Osteocyte (in vitro differentiated cells): Measurements from ENCODE around the gene SYNGR2. TPM values are rescaled to one million over a fixed set of nuclear protein-coding genes. Genes with fewer than 3 reads are reported as not detected.

Experiments
- DNase-seq: peaks from one replicate; pipeline ENCODE4 v3.0.0; 2021; ENCODE audit warnings: mixed read lengths; ENCODE audit not compliant: unreplicated experiment; ENCODE audit errors: extremely low spot score
- H3K27ac Mint-ChIP-seq: one replicate; pipeline ENCODE4 v1.8.0; 2021; ENCODE audit warnings: mild to moderate bottlenecking, mixed read lengths; ENCODE audit not compliant: unreplicated experiment
- H3K27me3 Mint-ChIP-seq: one replicate; pipeline ENCODE4 v1.8.0; 2021; ENCODE audit warnings: mixed read lengths; ENCODE audit not compliant: unreplicated experiment
- H3K36me3 Mint-ChIP-seq: one replicate; pipeline ENCODE4 v1.8.0; 2021; ENCODE audit warnings: mixed read lengths; ENCODE audit not compliant: unreplicated experiment
- H3K4me1 Mint-ChIP-seq: one replicate; pipeline ENCODE4 v1.8.0; 2021; ENCODE audit warnings: mixed read lengths; ENCODE audit not compliant: unreplicated experiment
- H3K4me3 Mint-ChIP-seq: one replicate; pipeline ENCODE4 v1.8.0; 2021; ENCODE audit warnings: mild to moderate bottlenecking, moderate library complexity, mixed read lengths; ENCODE audit not compliant: unreplicated experiment
- H3K9me3 Mint-ChIP-seq: one replicate; pipeline ENCODE4 v1.8.0; 2021; ENCODE audit warnings: mixed read lengths; ENCODE audit not compliant: unreplicated experiment
- long read RNA-seq: library from polyadenylated mRNA; unstranded; transcript quantifications from one replicate; pipeline ENCODE4 v2.0.0, GENCODE V29; 2021
- total RNA-seq: library from RNA; stranded (reverse); gene quantifications from 2 replicates; pipeline ENCODE4 v1.2.1, GENCODE V29; 2021
- TF ChIP-seq, protein P1 (sequence below): fragments of 200-600 bp; sonication (generic); IDR thresholded peaks from 2 replicates; pipeline ENCODE4 v1.5.0; 2021; ENCODE audit warnings: antibody characterized with exemption, mild to moderate bottlenecking, moderate library complexity

The SYNGR2 gene, protein sequence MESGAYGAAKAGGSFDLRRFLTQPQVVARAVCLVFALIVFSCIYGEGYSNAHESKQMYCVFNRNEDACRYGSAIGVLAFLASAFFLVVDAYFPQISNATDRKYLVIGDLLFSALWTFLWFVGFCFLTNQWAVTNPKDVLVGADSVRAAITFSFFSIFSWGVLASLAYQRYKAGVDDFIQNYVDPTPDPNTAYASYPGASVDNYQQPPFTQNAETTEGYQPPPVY
- total RNA-seq, result 43.2 and 48.6 TPM in 2 replicates
- long read RNA-seq, transcript SYNGR2-201 (4 exons, 2,325 nt), result major isoform, 34 of 38 reads
- long read RNA-seq, partial matches to known transcripts, result 0 of 38 reads
- long read RNA-seq, other reads (novel, unspliced or antisense), result 0 of 38 reads

DNA sequence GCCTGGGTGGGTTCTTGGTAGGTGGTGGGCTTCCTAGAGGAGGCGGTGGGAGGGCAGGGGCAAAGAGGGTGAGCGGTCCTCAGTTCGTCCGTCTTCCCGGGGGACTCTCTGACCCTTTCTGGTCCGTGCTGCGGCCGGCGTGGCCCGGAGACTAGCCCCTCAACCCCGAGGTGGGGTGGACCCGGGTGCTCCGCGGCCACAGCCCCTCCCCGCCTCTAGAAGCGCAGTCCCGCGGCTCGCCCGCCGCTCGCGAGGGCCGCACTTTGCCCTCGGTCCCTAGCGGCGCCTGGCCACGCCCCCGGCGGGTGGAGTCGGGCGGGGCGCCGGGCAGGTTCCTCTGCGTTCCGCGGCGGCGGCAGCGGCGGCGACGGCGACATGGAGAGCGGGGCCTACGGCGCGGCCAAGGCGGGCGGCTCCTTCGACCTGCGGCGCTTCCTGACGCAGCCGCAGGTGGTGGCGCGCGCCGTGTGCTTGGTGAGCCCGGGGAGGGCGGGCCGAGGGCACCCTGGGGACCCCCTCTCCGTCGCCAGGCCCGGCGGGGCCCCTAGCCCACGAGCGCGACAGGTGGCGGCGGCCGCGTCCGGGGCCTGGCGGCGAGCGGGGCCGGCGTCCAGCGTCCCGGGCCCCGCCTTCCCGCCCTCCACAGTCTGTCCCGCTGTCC lies at the start of gene SYNGR2:
TSS of gene SYNGR2 (plus strand) at position 340 of the 661 bp plus-strand sequence. CDS start at position 376, 36 bp downstream.
- H3K27ac Mint-ChIP-seq, result no peak within 1 kb of the TSS
- peaks cover 24% of the 10 kb centered on the region for H3K4me1 Mint-ChIP-seq
- H3K27me3 Mint-ChIP-seq, result no peaks in the 10 kb centered on the region
- H3K36me3 Mint-ChIP-seq, result no peaks in the 10 kb centered on the region
- H3K4me3 Mint-ChIP-seq, result peak within 1 kb of the TSS; percentile 74
- TF ChIP-seq, protein P1, sequence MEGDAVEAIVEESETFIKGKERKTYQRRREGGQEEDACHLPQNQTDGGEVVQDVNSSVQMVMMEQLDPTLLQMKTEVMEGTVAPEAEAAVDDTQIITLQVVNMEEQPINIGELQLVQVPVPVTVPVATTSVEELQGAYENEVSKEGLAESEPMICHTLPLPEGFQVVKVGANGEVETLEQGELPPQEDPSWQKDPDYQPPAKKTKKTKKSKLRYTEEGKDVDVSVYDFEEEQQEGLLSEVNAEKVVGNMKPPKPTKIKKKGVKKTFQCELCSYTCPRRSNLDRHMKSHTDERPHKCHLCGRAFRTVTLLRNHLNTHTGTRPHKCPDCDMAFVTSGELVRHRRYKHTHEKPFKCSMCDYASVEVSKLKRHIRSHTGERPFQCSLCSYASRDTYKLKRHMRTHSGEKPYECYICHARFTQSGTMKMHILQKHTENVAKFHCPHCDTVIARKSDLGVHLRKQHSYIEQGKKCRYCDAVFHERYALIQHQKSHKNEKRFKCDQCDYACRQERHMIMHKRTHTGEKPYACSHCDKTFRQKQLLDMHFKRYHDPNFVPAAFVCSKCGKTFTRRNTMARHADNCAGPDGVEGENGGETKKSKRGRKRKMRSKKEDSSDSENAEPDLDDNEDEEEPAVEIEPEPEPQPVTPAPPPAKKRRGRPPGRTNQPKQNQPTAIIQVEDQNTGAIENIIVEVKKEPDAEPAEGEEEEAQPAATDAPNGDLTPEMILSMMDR, result no peak
- no peaks in the 10 kb centered on the region for H3K9me3 Mint-ChIP-seq
- DNase-seq, result no peak

DNA sequence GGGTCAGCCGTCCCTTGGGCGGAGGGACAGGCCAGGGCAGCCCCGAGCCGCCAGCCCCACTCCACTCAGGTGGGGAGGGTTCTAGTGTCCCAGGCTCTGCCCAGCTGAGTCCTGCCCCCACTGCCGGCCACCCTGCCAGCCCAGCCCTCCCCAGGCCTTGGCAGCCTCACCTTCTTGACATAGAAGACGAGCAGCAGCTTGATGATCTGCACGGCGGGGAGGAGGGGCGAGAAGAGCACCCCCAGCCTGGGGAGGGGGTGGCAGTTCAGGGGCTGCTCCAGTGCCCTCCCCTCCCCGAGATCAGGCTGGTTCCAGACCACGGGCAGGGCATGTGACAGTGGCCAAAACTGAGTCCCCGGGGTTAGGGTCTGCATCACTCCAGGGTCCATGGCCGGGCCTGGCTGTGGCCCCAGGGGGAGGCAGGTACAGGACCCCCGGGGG lies 49.6 kb upstream of the SYNGR2 start:
- peaks cover 6% of the 10 kb centered on the region for H3K36me3 Mint-ChIP-seq
- H3K27ac Mint-ChIP-seq, result no peak overlapping the region
- no peaks in the 10 kb centered on the region for H3K27me3 Mint-ChIP-seq
- TF ChIP-seq, protein P1, result no peak
- H3K4me1 Mint-ChIP-seq, result peaks cover 1% of the 10 kb centered on the region
- H3K4me3 Mint-ChIP-seq, result no peak overlapping the region
- DNase-seq, result no peak
- no peaks in the 10 kb centered on the region for H3K9me3 Mint-ChIP-seq

DNA sequence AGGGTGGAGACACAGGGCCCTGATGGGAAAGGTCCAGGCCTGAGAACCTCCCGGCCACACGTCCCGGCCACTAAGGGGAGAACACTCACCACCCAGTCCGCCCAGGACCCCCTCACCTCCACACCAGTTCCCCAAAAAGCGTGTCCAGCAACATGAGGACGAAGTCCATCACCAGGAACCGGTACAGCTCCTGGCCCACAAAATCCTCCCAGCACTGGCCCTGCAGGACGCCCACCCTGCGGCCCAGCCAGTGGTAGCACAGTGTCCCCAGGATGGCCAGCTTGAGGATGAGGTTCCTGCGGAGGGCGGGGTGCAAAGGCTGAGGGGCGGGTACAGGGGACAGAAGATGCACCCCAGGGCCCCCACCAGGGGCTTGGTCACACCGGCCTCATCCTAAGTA lies 47.8 kb upstream of the SYNGR2 start:
- TF ChIP-seq, protein P1, result no peak
- no peaks in the 10 kb centered on the region for H3K9me3 Mint-ChIP-seq
- H3K36me3 Mint-ChIP-seq, result peaks cover 6% of the 10 kb centered on the region
- no peak for DNase-seq
- no peak overlapping the region for H3K4me3 Mint-ChIP-seq
- H3K4me1 Mint-ChIP-seq, result peaks cover 2% of the 10 kb centered on the region
- H3K27ac Mint-ChIP-seq, result no peak overlapping the region
- no peaks in the 10 kb centered on the region for H3K27me3 Mint-ChIP-seq

DNA sequence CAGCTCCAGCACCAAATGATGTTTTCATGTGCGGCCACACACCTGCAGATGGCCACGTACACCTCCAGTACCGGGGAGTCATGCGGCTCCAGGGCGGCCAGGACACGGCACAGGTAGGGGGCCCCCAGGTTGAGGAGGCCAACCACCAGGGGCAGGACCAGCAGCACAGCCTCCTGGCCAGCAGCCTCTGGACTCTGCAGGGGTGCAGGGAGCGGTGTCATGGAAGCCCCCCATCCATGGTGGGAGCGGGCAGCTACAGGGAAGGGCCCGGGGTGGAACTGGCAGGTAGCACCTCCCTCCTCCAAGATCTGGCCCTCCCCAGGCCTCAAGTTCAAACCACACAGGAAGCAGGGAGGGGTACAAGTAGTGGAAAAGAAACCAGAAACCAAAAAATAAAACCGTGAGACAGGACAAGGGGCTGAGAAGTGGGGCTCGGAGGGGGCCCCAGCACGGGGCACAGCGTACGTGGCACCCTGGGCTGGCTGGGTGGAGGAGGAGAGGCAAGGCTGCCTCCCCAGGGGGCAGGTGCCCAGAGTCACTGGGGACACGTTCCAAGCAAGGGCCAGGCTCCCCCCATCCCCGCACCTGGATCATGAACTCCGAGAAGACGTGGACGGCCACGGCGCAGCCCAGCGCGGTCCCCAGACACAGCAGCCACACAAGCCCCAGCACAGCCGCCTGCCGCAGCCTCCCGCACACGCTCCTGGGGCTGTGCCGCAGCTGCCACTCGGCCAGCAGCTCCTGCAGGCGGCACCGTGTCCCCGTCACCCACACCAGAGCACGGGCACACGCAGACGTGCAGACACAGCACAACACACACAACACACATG lies 47.2 kb upstream of the SYNGR2 start:
- DNase-seq, result no peak
- H3K4me1 Mint-ChIP-seq, result peaks cover 5% of the 10 kb centered on the region
- TF ChIP-seq, protein P1, result no peak

More for the DNA sequence above, 47.2 kb upstream of the SYNGR2 start:
- H3K27ac Mint-ChIP-seq, result no peak overlapping the region
- H3K4me3 Mint-ChIP-seq, result no peak overlapping the region
- H3K36me3 Mint-ChIP-seq, result peaks cover 6% of the 10 kb centered on the region
- H3K9me3 Mint-ChIP-seq, result no peaks in the 10 kb centered on the region
- no peaks in the 10 kb centered on the region for H3K27me3 Mint-ChIP-seq
